ENCODE data around the gene IGSF9.

The IGSF9 gene

GRCh38 chr1:159918352-159919200 lies 26.8 kb downstream of the IGSF9 start:
- Histone ChIP-seq H3K27ac (ENCODE audit: low read depth, low read length, poor library complexity, severe bottlenecking) (no peak overlapping the region), H3K9me2 (ENCODE audit: low read depth, low read length) (no peaks in the 10 kb centered on the region), H3K9me3 (ENCODE audit: low read length) (no peaks in the 10 kb centered on the region), H2AFZ (ENCODE audit: low read length) (no peak overlapping the region), H3K27me3 (ENCODE audit: insufficient read depth, low read length) (no peaks in the 10 kb centered on the region), H3F3A (ENCODE audit: insufficient read depth, low read length) (no peaks in the 10 kb centered on the region), H3K79me2 (ENCODE audit: insufficient read depth, low read length) (no peaks in the 10 kb centered on the region), H3K36me3 (ENCODE audit: insufficient read depth, low read length) (peaks cover 33% of the 10 kb centered on the region; the same call in 1 of the 2 replicates), H3K4me3 (ENCODE audit: low read depth, low read length, poor library complexity, severe bottlenecking) (no peak overlapping the region), H3K4me2 (ENCODE audit: low read length) (no peak overlapping the region), H4K20me1 (ENCODE audit: insufficient read depth, low read length) (no peaks in the 10 kb centered on the region), H3K9ac (ENCODE audit: low read length) (no peak overlapping the region), H3K4me1 (ENCODE audit: insufficient read depth, low read length, severe bottlenecking) (peaks cover 27% of the 10 kb centered on the region)
- no peak for TF ChIP-seq EZH2 (IDR thresholded peaks at IDR 0.05; ENCODE audit: borderline replicate concordance, low read length)
- no peak for TF ChIP-seq CTCF (IDR thresholded peaks at IDR 0.05; ENCODE audit: low read length)

GRCh38 chr1:159917533-159918351 lies 27.7 kb downstream of the IGSF9 start:
- no peak overlapping the region for H2AFZ ChIP-seq (ENCODE audit: low read length)
- H3K4me2 ChIP-seq (ENCODE audit: low read length) = no peak overlapping the region
- H4K20me1 ChIP-seq (ENCODE audit: insufficient read depth, low read length) = no peaks in the 10 kb centered on the region
- H3K27me3 ChIP-seq (ENCODE audit: insufficient read depth, low read length) = no peaks in the 10 kb centered on the region
- H3K4me3 ChIP-seq (ENCODE audit: low read depth, low read length, poor library complexity, severe bottlenecking) = no peak overlapping the region
- H3F3A ChIP-seq (ENCODE audit: insufficient read depth, low read length) = no peaks in the 10 kb centered on the region
- peaks cover 19% of the 10 kb centered on the region for H3K4me1 ChIP-seq (ENCODE audit: insufficient read depth, low read length, severe bottlenecking)
- H3K9ac ChIP-seq (ENCODE audit: low read length) = no peak overlapping the region
- TF ChIP-seq CTCF (IDR thresholded peaks at IDR 0.05; ENCODE audit: low read length) = no peak
- no peak for TF ChIP-seq EZH2 (IDR thresholded peaks at IDR 0.05; ENCODE audit: borderline replicate concordance, low read length)
- no peak overlapping the region for H3K27ac ChIP-seq (ENCODE audit: low read depth, low read length, poor library complexity, severe bottlenecking)
- H3K9me3 ChIP-seq (ENCODE audit: low read length) = no peaks in the 10 kb centered on the region
- no peaks in the 10 kb centered on the region for H3K9me2 ChIP-seq (ENCODE audit: low read depth, low read length)
- peaks cover 33% of the 10 kb centered on the region; the same call in 1 of the 2 replicates for H3K36me3 ChIP-seq (ENCODE audit: insufficient read depth, low read length)
- H3K79me2 ChIP-seq (ENCODE audit: insufficient read depth, low read length) = no peaks in the 10 kb centered on the region

GRCh38 chr1:159916242-159917051 lies 29.0 kb downstream of the IGSF9 start:
- H3K27me3 ChIP-seq (ENCODE audit: insufficient read depth, low read length) = no peaks in the 10 kb centered on the region
- H3K4me3 ChIP-seq (ENCODE audit: low read depth, low read length, poor library complexity, severe bottlenecking) = no peak overlapping the region
- H3K9me2 ChIP-seq (ENCODE audit: low read depth, low read length) = no peaks in the 10 kb centered on the region
- H3K9ac ChIP-seq (ENCODE audit: low read length) = no peak overlapping the region
- H2AFZ ChIP-seq (ENCODE audit: low read length) = no peak overlapping the region
- H4K20me1 ChIP-seq (ENCODE audit: insufficient read depth, low read length) = no peaks in the 10 kb centered on the region
- H3K4me2 ChIP-seq (ENCODE audit: low read length) = no peak overlapping the region
- H3K36me3 ChIP-seq (ENCODE audit: insufficient read depth, low read length) = peaks cover 33% of the 10 kb centered on the region; the same call in 1 of the 2 replicates
- no peaks in the 10 kb centered on the region for H3F3A ChIP-seq (ENCODE audit: insufficient read depth, low read length)
- no peaks in the 10 kb centered on the region for H3K9me3 ChIP-seq (ENCODE audit: low read length)
- no peaks in the 10 kb centered on the region for H3K79me2 ChIP-seq (ENCODE audit: insufficient read depth, low read length)
- H3K27ac ChIP-seq (ENCODE audit: low read depth, low read length, poor library complexity, severe bottlenecking) = no peak overlapping the region
- peaks cover 10% of the 10 kb centered on the region for H3K4me1 ChIP-seq (ENCODE audit: insufficient read depth, low read length, severe bottlenecking)
- TF ChIP-seq CTCF (IDR thresholded peaks at IDR 0.05; ENCODE audit: low read length) (no peak), EZH2 (IDR thresholded peaks at IDR 0.05; ENCODE audit: borderline replicate concordance, low read length) (no peak)
